Measurements from ENCODE around the gene KLHDC3.

KLHDC3 gene

DNA sequence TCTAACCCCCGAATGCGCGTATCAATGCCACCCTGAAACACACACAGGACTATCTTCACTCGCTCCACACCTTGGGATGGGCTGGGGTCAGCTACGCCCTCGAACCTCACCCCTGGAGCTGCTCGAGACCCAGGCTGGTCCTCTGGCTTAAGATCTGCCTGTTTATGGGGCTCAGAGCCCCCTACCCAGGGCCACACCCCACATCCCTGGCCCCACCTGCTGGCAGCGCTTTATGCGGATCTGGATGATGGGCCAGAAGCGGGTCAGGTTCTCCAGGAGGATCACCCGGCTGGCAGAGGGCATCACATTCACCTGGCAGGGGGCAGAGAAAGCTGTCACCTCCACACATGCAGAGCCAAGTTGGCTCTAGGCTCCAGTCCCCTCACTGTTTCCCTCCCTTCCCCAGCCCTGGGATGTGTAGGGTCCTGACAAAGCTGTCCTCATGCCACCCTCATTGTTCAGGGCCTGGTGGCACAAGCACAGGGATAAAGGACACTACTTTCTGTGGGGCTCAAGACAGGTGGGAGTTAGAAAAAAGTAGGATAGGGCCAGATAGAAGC, 31.4 kb downstream of the KLHDC3 start:
- TF ChIP-seq ZBTB7A (IDR thresholded peaks at IDR 0.05; ENCODE audit: low read depth), result no peak
- no peak for TF ChIP-seq RAD21 (IDR thresholded peaks at IDR 0.05; ENCODE audit: low read depth)
- TF ChIP-seq NFIC (IDR thresholded peaks at IDR 0.05), result no peak
- TF ChIP-seq TCF12 (IDR thresholded peaks at IDR 0.05; ENCODE audit: low read depth), result no peak
- TF ChIP-seq TEAD4 (IDR thresholded peaks at IDR 0.05), result no peak
- TF ChIP-seq, protein P1, sequence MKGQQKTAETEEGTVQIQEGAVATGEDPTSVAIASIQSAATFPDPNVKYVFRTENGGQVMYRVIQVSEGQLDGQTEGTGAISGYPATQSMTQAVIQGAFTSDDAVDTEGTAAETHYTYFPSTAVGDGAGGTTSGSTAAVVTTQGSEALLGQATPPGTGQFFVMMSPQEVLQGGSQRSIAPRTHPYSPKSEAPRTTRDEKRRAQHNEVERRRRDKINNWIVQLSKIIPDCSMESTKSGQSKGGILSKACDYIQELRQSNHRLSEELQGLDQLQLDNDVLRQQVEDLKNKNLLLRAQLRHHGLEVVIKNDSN (IDR thresholded peaks at IDR 0.05), result no peak

DNA sequence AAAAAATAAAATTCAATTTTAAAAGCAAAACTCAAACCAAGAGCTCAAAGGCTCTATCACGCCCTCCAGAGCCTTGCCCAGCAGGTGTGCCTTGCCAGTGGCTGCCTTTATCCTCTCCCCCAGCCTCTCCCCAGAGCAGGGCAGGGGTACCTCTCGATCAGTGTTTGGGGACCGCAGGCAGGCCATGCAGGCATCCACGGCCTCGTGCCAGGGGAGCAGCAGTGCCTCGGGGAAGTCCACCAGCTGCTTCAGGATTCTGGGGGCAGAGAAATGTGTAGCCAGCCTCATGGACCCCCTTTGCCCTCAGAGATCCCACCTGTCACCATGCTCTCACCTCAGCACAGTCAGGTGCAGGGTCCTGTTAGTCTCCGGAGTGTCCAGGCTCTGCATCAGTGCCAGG, 33.9 kb downstream of the KLHDC3 start:
- TF ChIP-seq RAD21 (IDR thresholded peaks at IDR 0.05; ENCODE audit: low read depth) (no peak), YY1 (IDR thresholded peaks at IDR 0.05; ENCODE audit: low read depth) (no peak), TAF1 (IDR thresholded peaks at IDR 0.05; ENCODE audit: low read depth) (no peak), ZBTB7A (IDR thresholded peaks at IDR 0.05; ENCODE audit: low read depth) (no peak), CEBPB (IDR thresholded peaks at IDR 0.05) (no peak)

DNA sequence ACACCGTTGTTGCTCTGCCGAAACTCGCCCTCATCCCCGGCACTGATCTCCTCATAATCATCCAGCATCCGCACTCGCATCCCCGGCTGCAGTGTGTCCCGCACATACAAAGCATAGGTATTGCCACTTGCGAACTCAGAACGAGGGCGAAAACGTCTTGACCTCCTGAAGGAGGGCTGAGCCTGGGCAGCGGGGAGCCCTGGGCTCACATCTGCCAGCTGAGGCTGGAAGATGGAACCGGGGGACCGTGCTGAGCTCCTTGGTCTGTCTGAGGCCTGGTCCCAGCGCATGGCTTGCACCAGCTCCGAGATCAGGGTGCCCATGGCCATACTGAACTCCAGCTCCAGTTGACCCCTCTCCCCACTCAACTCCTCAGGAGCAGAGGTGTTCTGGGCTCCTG, 36.9 kb downstream of the KLHDC3 start:
- TF ChIP-seq CREB1 (IDR thresholded peaks at IDR 0.05; ENCODE audit: low read depth) (no peak), NFIC (IDR thresholded peaks at IDR 0.05) (no peak), EP300 (IDR thresholded peaks at IDR 0.05; ENCODE audit: borderline replicate concordance) (no peak), FOXM1 (IDR thresholded peaks at IDR 0.05; ENCODE audit: borderline replicate concordance, low read depth) (no peak), YY1 (IDR thresholded peaks at IDR 0.05; ENCODE audit: low read depth) (no peak), TCF12 (IDR thresholded peaks at IDR 0.05; ENCODE audit: low read depth) (no peak), TAF1 (IDR thresholded peaks at IDR 0.05; ENCODE audit: low read depth) (no peak), EGR1 (IDR thresholded peaks at IDR 0.05) (no peak), TEAD4 (IDR thresholded peaks at IDR 0.05) (no peak)
- TF ChIP-seq, protein P2, sequence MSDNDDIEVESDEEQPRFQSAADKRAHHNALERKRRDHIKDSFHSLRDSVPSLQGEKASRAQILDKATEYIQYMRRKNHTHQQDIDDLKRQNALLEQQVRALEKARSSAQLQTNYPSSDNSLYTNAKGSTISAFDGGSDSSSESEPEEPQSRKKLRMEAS (IDR thresholded peaks at IDR 0.05), result no peak
- TF ChIP-seq, protein P1 (IDR thresholded peaks at IDR 0.05), result no peak
- TF ChIP-seq, protein P3, sequence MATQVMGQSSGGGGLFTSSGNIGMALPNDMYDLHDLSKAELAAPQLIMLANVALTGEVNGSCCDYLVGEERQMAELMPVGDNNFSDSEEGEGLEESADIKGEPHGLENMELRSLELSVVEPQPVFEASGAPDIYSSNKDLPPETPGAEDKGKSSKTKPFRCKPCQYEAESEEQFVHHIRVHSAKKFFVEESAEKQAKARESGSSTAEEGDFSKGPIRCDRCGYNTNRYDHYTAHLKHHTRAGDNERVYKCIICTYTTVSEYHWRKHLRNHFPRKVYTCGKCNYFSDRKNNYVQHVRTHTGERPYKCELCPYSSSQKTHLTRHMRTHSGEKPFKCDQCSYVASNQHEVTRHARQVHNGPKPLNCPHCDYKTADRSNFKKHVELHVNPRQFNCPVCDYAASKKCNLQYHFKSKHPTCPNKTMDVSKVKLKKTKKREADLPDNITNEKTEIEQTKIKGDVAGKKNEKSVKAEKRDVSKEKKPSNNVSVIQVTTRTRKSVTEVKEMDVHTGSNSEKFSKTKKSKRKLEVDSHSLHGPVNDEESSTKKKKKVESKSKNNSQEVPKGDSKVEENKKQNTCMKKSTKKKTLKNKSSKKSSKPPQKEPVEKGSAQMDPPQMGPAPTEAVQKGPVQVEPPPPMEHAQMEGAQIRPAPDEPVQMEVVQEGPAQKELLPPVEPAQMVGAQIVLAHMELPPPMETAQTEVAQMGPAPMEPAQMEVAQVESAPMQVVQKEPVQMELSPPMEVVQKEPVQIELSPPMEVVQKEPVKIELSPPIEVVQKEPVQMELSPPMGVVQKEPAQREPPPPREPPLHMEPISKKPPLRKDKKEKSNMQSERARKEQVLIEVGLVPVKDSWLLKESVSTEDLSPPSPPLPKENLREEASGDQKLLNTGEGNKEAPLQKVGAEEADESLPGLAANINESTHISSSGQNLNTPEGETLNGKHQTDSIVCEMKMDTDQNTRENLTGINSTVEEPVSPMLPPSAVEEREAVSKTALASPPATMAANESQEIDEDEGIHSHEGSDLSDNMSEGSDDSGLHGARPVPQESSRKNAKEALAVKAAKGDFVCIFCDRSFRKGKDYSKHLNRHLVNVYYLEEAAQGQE (IDR thresholded peaks at IDR 0.05; ENCODE audit: low read depth), result no peak

DNA sequence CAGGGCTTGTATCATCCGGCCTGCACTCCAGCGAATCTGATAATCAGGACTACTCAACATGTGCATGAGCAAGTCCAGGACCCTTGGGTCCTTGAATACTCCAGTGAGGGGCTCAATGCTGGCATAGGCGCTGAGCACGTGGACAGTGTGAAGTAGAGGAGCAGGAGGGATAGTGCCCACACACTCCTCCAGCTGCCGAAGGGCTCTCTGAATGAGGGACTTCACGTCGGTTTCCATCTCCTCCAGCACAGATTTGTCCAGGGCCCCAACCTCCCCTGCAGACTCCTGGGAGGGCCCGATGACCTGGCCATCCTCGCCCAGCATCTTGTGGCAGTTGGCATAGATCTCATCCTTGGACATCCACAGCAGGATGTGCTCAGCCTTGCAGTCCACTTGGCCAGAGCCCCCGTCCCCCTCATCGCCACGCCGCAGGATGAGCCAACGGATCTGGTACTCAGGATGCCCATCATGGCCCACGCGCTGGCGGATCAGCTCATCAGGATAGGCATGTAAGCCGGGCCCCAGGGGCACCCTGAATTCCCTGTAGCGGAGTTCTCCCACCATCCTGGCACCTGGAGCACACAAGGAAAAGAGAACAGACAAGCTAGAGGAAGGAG, 38.3 kb downstream of the KLHDC3 start:
- TF ChIP-seq CREB1 (IDR thresholded peaks at IDR 0.05; ENCODE audit: low read depth) (no peak), YY1 (IDR thresholded peaks at IDR 0.05; ENCODE audit: low read depth) (no peak), EP300 (IDR thresholded peaks at IDR 0.05; ENCODE audit: borderline replicate concordance) (no peak), ZBTB7A (IDR thresholded peaks at IDR 0.05; ENCODE audit: low read depth) (no peak), TEAD4 (IDR thresholded peaks at IDR 0.05) (no peak), RAD21 (IDR thresholded peaks at IDR 0.05; ENCODE audit: low read depth) (no peak), TAF1 (IDR thresholded peaks at IDR 0.05; ENCODE audit: low read depth) (no peak), FOXM1 (IDR thresholded peaks at IDR 0.05; ENCODE audit: borderline replicate concordance, low read depth) (no peak)
- TF ChIP-seq, protein P1 (IDR thresholded peaks at IDR 0.05), result no peak
- TF ChIP-seq, protein P2 (IDR thresholded peaks at IDR 0.05), result no peak
- TF ChIP-seq, protein P3 (IDR thresholded peaks at IDR 0.05; ENCODE audit: low read depth), result no peak

DNA sequence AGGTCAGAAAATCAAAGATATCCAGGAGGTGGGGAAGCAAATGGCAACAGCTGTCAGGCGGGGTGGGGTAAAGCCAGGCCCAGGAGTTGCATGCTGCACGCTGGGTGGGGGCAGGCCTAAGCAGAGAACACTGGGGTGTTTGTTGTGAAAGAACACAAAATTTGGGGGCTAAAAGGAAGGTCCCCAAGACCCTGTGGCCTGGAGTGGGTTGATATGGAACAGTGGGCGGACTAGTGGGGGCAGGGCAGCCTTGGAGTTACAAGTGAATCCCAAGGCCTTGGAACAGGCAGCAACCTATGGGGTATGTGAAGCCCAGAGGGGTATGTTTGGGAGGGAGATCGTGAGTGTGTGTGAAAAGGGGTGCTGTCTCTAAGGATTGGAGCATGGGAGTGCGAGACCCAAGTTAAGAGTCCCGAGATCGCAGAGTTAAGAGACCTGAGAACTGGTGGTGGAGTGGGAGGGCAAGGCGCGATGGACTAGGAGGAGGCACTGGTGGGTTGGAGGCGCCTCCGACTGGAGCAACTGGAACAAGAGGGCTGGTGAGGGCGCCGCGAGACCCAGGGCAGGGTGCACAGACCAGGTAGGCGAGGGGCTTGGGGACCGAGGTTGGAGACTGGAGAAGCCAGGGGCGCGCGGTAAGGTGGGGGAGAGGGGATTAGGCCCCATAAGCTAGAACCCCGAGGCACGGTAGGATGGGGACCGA, 38.9 kb downstream of the KLHDC3 start:
- TF ChIP-seq, protein P2 (IDR thresholded peaks at IDR 0.05), result no peak
- TF ChIP-seq TCF12 (IDR thresholded peaks at IDR 0.05; ENCODE audit: low read depth) (no peak), RAD21 (IDR thresholded peaks at IDR 0.05; ENCODE audit: low read depth) (no peak), CREB1 (IDR thresholded peaks at IDR 0.05; ENCODE audit: low read depth) (no peak), EGR1 (IDR thresholded peaks at IDR 0.05) (no peak), YY1 (IDR thresholded peaks at IDR 0.05; ENCODE audit: low read depth) (no peak), ZBTB7A (IDR thresholded peaks at IDR 0.05; ENCODE audit: low read depth) (no peak), TEAD4 (IDR thresholded peaks at IDR 0.05) (no peak), FOXM1 (IDR thresholded peaks at IDR 0.05; ENCODE audit: borderline replicate concordance, low read depth) (no peak), TAF1 (IDR thresholded peaks at IDR 0.05; ENCODE audit: low read depth) (no peak), EP300 (IDR thresholded peaks at IDR 0.05; ENCODE audit: borderline replicate concordance) (no peak), CEBPB (IDR thresholded peaks at IDR 0.05) (no peak), NFIC (IDR thresholded peaks at IDR 0.05) (no peak)
- TF ChIP-seq, protein P3 (IDR thresholded peaks at IDR 0.05; ENCODE audit: low read depth), result no peak
- TF ChIP-seq, protein P1 (IDR thresholded peaks at IDR 0.05), result no peak

Data from Ishikawa (cell line).